Activated CD8-positive, alpha-beta T cell treated with anti-CD3 and anti-CD28 coated beads for 36 hours (primary cell): ENCODE results near the gene SH3PXD2B. TPM values are rescaled to one million over a fixed set of nuclear protein-coding genes. Genes with fewer than 3 reads are reported as not detected.

Experiments
- ATAC-seq: fragments of 200-7000 bp; cut with Tn5 transposase; one replicate; pipeline ENCODE4 v1.10.0; 2021; ENCODE audit warnings: mild to moderate bottlenecking, moderate library complexity
- CTCF ChIA-PET: fragments of 350-600 bp; sonication (Branson Sonifier 250); formaldehyde crosslinking; loops from one replicate; lab custom pipeline; 2021; ENCODE audit warnings: antibody characterized with exemption; lab: Charles Lee
- POLR2A ChIA-PET: fragments of 350-600 bp; sonication (Branson Sonifier 250); formaldehyde crosslinking; loops from one replicate; lab custom pipeline; 2021; ENCODE audit warnings: antibody characterized with exemption; lab: Charles Lee
- DNase-seq: peaks from one replicate; pipeline ENCODE4 v3.0.0-alpha.2; 2020
- H3K27ac Mint-ChIP-seq: one replicate; pipeline ENCODE4 v1.8.0; 2021; ENCODE audit warnings: mild to moderate bottlenecking, mixed read lengths
- H3K27me3 Mint-ChIP-seq: one replicate; pipeline ENCODE4 v1.8.0; 2021; ENCODE audit warnings: mixed read lengths
- H3K36me3 Mint-ChIP-seq: one replicate; pipeline ENCODE4 v1.8.0; 2021; ENCODE audit warnings: low read depth, mixed read lengths
- H3K4me1 Mint-ChIP-seq: one replicate; pipeline ENCODE4 v1.8.0; 2021; ENCODE audit warnings: low read depth, mixed read lengths
- H3K4me3 Mint-ChIP-seq: one replicate; pipeline ENCODE4 v1.8.0; 2021; ENCODE audit warnings: mild to moderate bottlenecking, moderate library complexity, mixed read lengths
- H3K9me3 Mint-ChIP-seq: one replicate; pipeline ENCODE4 v1.8.0; 2021; ENCODE audit warnings: mixed read lengths
- intact Hi-C: fragments of 100-400 bp; cut with micrococcal nuclease; formaldehyde crosslinking; loops from one replicate; pipeline ENCODE4 v1.10.0; 2022
- total RNA-seq, 2 experiments: library from RNA; stranded (reverse); gene quantifications; one replicate each; pipeline ENCODE4 v1.2.3, GENCODE V29; 2021
- TF ChIP-seq, protein P1 (sequence below): fragments of 200-600 bp; IDR thresholded peaks from one replicate; pipeline ENCODE4 v1.8.0; 2022; ENCODE audit warnings: antibody characterized with exemption, mild to moderate bottlenecking

Gene SH3PXD2B
- total RNA-seq, 2 experiments from 2014 or later = 0.38 to 0.47 TPM

DNA sequence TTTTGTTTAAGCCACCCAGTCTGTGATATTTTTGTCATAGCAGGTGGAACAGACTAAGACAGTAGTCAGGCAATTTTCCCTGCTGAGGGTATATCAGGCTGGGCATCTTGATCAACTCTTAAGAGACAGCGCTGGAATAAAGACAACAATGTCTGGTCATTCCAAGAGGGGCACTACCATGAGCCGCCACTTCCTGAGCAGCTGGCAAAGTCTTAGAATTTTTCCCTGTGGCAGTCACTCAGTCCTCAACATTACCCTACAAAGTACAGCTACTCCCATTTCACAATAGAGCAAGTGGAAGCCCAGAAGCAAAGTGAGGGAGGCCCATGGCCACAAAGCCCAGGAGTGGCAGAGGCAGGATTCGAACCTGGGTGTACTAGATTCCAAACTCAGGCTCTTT is 74.8 kb downstream of the SH3PXD2B start:
- TF ChIP-seq, protein P1, sequence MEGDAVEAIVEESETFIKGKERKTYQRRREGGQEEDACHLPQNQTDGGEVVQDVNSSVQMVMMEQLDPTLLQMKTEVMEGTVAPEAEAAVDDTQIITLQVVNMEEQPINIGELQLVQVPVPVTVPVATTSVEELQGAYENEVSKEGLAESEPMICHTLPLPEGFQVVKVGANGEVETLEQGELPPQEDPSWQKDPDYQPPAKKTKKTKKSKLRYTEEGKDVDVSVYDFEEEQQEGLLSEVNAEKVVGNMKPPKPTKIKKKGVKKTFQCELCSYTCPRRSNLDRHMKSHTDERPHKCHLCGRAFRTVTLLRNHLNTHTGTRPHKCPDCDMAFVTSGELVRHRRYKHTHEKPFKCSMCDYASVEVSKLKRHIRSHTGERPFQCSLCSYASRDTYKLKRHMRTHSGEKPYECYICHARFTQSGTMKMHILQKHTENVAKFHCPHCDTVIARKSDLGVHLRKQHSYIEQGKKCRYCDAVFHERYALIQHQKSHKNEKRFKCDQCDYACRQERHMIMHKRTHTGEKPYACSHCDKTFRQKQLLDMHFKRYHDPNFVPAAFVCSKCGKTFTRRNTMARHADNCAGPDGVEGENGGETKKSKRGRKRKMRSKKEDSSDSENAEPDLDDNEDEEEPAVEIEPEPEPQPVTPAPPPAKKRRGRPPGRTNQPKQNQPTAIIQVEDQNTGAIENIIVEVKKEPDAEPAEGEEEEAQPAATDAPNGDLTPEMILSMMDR = no peak
- H3K4me1 Mint-ChIP-seq = no peaks in the 10 kb centered on the region
- ChIA-PET POLR2A (no interaction called here), CTCF (no interaction called here)
- H3K36me3 Mint-ChIP-seq = no peaks in the 10 kb centered on the region
- H3K9me3 Mint-ChIP-seq = no peaks in the 10 kb centered on the region
- ATAC-seq = no peak
- no peak for DNase-seq
- H3K27me3 Mint-ChIP-seq = no peaks in the 10 kb centered on the region
- no peak overlapping the region for H3K27ac Mint-ChIP-seq
- intact Hi-C loops = no loop called here
- no peak overlapping the region for H3K4me3 Mint-ChIP-seq

DNA sequence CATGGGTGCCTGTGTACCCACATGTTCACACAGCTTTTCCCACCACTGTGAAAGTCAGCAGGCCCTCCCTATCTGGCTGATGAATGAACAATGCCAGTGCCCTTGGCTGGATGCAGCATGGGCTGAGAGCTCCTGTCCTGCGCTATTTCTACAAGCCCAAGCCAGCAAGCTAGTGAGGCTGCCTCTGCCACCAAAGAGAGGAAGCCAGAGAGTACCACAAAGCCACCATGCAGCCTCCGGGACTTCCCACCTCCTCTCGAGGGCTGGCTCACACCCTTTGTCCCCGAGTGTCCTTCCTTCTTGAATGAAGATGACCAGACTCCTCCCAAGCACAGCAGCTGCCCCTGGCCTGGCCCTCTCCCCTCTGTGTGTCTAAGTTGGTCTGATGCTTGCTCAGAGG is 76.5 kb downstream of the SH3PXD2B start:
- ChIA-PET POLR2A (no interaction called here), CTCF (no interaction called here)
- no peaks in the 10 kb centered on the region for H3K36me3 Mint-ChIP-seq
- TF ChIP-seq, protein P1 = no peak
- no peaks in the 10 kb centered on the region for H3K9me3 Mint-ChIP-seq
- H3K4me1 Mint-ChIP-seq = no peaks in the 10 kb centered on the region
- DNase-seq (no peak), ATAC-seq (no peak)
- H3K4me3 Mint-ChIP-seq = no peak overlapping the region
- no peak overlapping the region for H3K27ac Mint-ChIP-seq
- no peaks in the 10 kb centered on the region for H3K27me3 Mint-ChIP-seq
- intact Hi-C loops = no loop called here

DNA sequence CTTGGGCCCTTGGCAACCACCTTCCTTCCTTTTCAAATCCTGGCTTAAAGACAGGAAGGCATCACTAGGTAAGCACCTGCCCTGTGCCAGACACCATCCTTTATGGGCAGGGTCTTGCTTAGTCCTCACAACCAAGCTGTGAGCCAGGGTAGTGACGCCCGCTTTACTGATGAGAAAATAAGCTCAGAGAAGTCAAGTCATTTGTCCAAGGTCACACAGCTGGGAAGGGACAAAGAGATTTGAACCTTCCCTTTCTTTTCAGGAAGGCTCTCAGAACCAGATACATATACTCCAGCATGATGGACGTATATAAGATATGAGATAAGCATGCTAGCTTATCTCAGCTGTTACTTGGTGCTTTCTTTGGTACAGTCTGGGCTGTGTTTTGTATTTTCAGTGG is 76.9 kb downstream of the SH3PXD2B start:
- no peaks in the 10 kb centered on the region for H3K9me3 Mint-ChIP-seq
- H3K27me3 Mint-ChIP-seq = no peaks in the 10 kb centered on the region
- no peak for DNase-seq
- no peak overlapping the region for H3K4me3 Mint-ChIP-seq
- TF ChIP-seq, protein P1 = no peak
- no peak overlapping the region for H3K27ac Mint-ChIP-seq
- H3K36me3 Mint-ChIP-seq = no peaks in the 10 kb centered on the region
- no peak for ATAC-seq
- intact Hi-C loops = no loop called here
- CTCF ChIA-PET = no interaction called here
- H3K4me1 Mint-ChIP-seq = no peaks in the 10 kb centered on the region
- POLR2A ChIA-PET = no interaction called here

DNA sequence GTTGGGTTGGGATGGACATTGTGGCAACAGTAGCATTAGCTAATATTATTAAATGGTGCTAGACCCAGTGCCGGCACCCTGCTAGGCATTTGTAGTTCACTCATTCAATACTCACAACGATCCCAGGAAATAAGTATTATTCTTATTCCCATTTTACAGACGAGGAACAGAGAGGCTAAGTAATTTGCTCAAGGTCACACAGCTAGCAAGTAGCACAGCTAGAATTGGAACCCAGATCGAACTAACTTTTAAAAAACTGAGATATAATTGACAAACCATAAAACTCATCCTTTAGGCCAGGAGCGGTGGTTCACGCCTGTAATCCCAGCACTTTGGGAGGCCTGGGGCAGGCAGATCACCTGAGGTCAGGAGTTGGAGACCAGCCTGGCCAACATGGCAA is 79.5 kb downstream of the SH3PXD2B start:
- intact Hi-C loops = no loop called here
- Mint-ChIP-seq H3K27ac (no peak overlapping the region), H3K4me1 (no peaks in the 10 kb centered on the region), H3K36me3 (no peaks in the 10 kb centered on the region), H3K9me3 (peaks cover 12% of the 10 kb centered on the region), H3K4me3 (no peak overlapping the region), H3K27me3 (peaks cover 2% of the 10 kb centered on the region)
- ChIA-PET POLR2A (no interaction called here), CTCF (no interaction called here)
- TF ChIP-seq, protein P1 = no peak
- ATAC-seq (no peak), DNase-seq (no peak)

DNA sequence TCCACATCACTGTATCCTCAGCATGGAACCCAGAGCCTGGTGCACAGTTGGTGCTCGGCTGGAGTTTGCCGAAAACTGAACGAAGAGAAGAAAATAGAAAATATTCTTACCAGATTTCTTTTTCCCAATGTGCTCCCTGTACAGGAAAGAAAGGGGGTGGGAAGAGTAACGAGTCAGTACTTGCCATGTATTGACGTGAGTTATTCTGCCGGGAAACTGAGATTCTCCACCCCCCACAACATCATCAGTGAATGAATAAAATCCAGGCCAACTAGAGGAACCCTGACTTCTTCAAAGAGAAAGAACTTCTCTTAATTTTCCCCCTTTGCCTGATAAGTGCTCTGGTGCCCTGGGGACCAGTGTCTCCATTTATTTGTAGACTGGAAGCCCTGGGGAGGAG is 80.6 kb downstream of the SH3PXD2B start:
- no peaks in the 10 kb centered on the region for H3K4me1 Mint-ChIP-seq
- POLR2A ChIA-PET = no interaction called here
- DNase-seq (no peak), ATAC-seq (no peak)
- no peaks in the 10 kb centered on the region for H3K36me3 Mint-ChIP-seq
- H3K27ac Mint-ChIP-seq = no peak overlapping the region
- CTCF ChIA-PET = no interaction called here
- intact Hi-C loops = no loop called here
- H3K4me3 Mint-ChIP-seq = no peak overlapping the region
- H3K9me3 Mint-ChIP-seq = peaks cover 12% of the 10 kb centered on the region
- TF ChIP-seq, protein P1 = no peak
- peaks cover 2% of the 10 kb centered on the region for H3K27me3 Mint-ChIP-seq
